K562 (cell line): Measurements from ENCODE around the gene GCNT2. TPM values are rescaled to one million over a fixed set of nuclear protein-coding genes. Genes with fewer than 3 reads are reported as not detected.

Source experiments
- ATAC-seq: fragments of 200-7000 bp; cut with Tn5 transposase; 3 replicates; pipeline ENCODE4 v1.9.1; 2020; ENCODE audit warnings: moderate library complexity
- BruUV-seq: library from RNA; stranded (reverse); fragments of 400-500 nt; replicated peaks from 2 replicates; lab custom pipeline; 2021; lab: Mats Ljungman, UMichigan
- CTCF ChIA-PET: fragments of 300-600 bp; formaldehyde crosslinking; extraction: SDS; loops from one replicate; lab custom pipeline; 2021; ENCODE audit warnings: low intra/inter-chr PET ratio; lab: Yijun Ruan, JAX
- POLR2A ChIA-PET: fragments of 300-600, 350-650 bp; sonication (Branson Sonifier 250); formaldehyde crosslinking; extraction: SDS; loops from one replicate; lab custom pipeline; 2021; ENCODE audit warnings: antibody characterized with exemption, inconsistent platforms; lab: Yijun Ruan, JAX
- DNase-seq, 4 experiments: peaks; one replicate each; pipeline versions ENCODE4 v3.0.0 to v3.0.0-alpha.2; 2011 to 2018; ENCODE audit warnings: low spot score in 3 of 4, mixed read lengths in 3 of 4; ENCODE audit errors: extremely low read depth in 1 of 4
- FAIRE-seq: peaks from 2 replicates; lab custom pipeline; 2011; peaks lifted over from hg19 to GRCh38; lab: Jason Lieb, UNC
- H2AFZ ChIP-seq: 2 replicates; pipeline ENCODE4 v1.6.0; 2011; ENCODE audit warnings: low read depth, low read length, control low read depth, inconsistent platforms
- H3K27ac ChIP-seq: fragments of 200-600 bp; 3 replicates; pipeline ENCODE4 v1.8.0; 2011; ENCODE audit warnings: low read depth, mild to moderate bottlenecking, control low read depth, inconsistent platforms, low read length, moderate library complexity, mixed read lengths; ENCODE audit errors: extremely low read depth
- H3K27me3 ChIP-seq, 2 experiments: fragments of 300-600 bp in 1 of 2; 2 replicates in 1 of 2; 3 replicates in 1 of 2; pipeline versions ENCODE4 v1.6.0 to v1.8.0; 2011; ENCODE audit warnings: inconsistent platforms in 2 of 2, low read length in 2 of 2, mild to moderate bottlenecking in 1 of 2, mixed read lengths in 1 of 2, moderate library complexity in 1 of 2; ENCODE audit not compliant: control insufficient read depth in 2 of 2, insufficient read depth in 2 of 2
- H3K36me3 ChIP-seq: fragments of 300-600 bp; 3 replicates; pipeline ENCODE4 v1.8.0; 2011; ENCODE audit warnings: mild to moderate bottlenecking, low read length, inconsistent platforms; ENCODE audit not compliant: control insufficient read depth, insufficient read depth
- H3K4me1 ChIP-seq, 2 experiments: fragments of 200-600 bp in 1 of 2; replicated peaks in 1 of 2; 2 replicates in 1 of 2; 3 replicates in 1 of 2; pipeline versions ENCODE4 v1.5.1 to v1.8.0; 2011; ENCODE audit warnings: inconsistent platforms in 2 of 2, low read length in 2 of 2, mild to moderate bottlenecking in 1 of 2, mixed read lengths in 1 of 2, moderate library complexity in 1 of 2; ENCODE audit not compliant: control insufficient read depth in 2 of 2, insufficient read depth in 2 of 2
- H3K4me2 ChIP-seq: 2 replicates; pipeline ENCODE4 v1.6.1; 2011; ENCODE audit warnings: low read length, control low read depth, inconsistent platforms, mixed read lengths; ENCODE audit not compliant: insufficient read depth
- H3K4me3 ChIP-seq: fragments of 200-600 bp; sonication (generic), shearing (Covaris generic); 2 replicates; pipeline ENCODE4 v1.5.1; 2016; ENCODE audit warnings: control low read depth, inconsistent platforms
- H3K79me2 ChIP-seq: fragments of 200-600 bp; 3 replicates; pipeline ENCODE4 v1.8.0; 2011; ENCODE audit warnings: low read length, inconsistent platforms; ENCODE audit not compliant: control insufficient read depth, insufficient read depth
- H3K9ac ChIP-seq, 2 experiments: 2 replicates each; pipeline versions ENCODE4 v1.6.0 to v1.6.1; 2011; ENCODE audit warnings: low read depth in 2 of 2, low read length in 2 of 2, control low read depth in 1 of 2, inconsistent platforms in 1 of 2, mild to moderate bottlenecking in 1 of 2, mixed read lengths in 1 of 2; ENCODE audit not compliant: insufficient read depth in 1 of 2
- H3K9me1 ChIP-seq: one replicate; pipeline ENCODE4 v1.6.0; 2011; ENCODE audit warnings: inconsistent platforms, mild to moderate bottlenecking, low read length, moderate library complexity; ENCODE audit not compliant: control insufficient read depth, insufficient read depth
- H3K9me3 ChIP-seq: replicated peaks from 2 replicates; pipeline ENCODE4 v1.5.1; 2011; ENCODE audit warnings: low read depth, low read length, inconsistent platforms; ENCODE audit not compliant: control insufficient read depth, insufficient read depth
- H4K20me1 ChIP-seq: replicated peaks from 2 replicates; pipeline ENCODE4 v1.6.1; 2011; ENCODE audit warnings: low read length, inconsistent platforms, mixed read lengths; ENCODE audit not compliant: control insufficient read depth, insufficient read depth
- ARID3B ChIP-seq: fragments of 250-450 bp; sonication (Bioruptor Pico); IDR thresholded peaks from 2 replicates; pipeline ENCODE4 v1.4.0; 2020; ENCODE audit warnings: borderline replicate concordance
- ESRRB ChIP-seq: fragments of 250-450 bp; sonication (Bioruptor Pico); IDR thresholded peaks from 2 replicates; pipeline ENCODE4 v1.5.0; 2020; ENCODE audit warnings: mild to moderate bottlenecking, moderate library complexity, borderline replicate concordance
- EWSR1 ChIP-seq: fragments of 450-650 bp; IDR thresholded peaks from 2 replicates; pipeline ENCODE4 v1.6.1; 2018; ENCODE audit warnings: borderline replicate concordance, mild to moderate bottlenecking, low read depth, moderate library complexity; ENCODE audit not compliant: partially characterized antibody
- EZH2 ChIP-seq: IDR thresholded peaks from 2 replicates; pipeline ENCODE4 v1.6.1; 2012; ENCODE audit warnings: low read depth, mild to moderate bottlenecking, inconsistent platforms, low read length, borderline replicate concordance
- JUN ChIP-seq, 2 experiments: sonication (generic) in 1 of 2; formaldehyde crosslinking in 1 of 2; IDR thresholded peaks; 2 replicates each; pipeline versions ENCODE4 v1.6.1 to v1.8.0; 2012 to 2022; ENCODE audit warnings: borderline replicate concordance in 2 of 2, mild to moderate bottlenecking in 2 of 2, improper control_type of control experiment in 1 of 2, low read depth in 1 of 2, low read length in 1 of 2, missing genetic modification reagents in 1 of 2
- MEIS2 ChIP-seq: fragments of 450-650 bp; IDR thresholded peaks from 2 replicates; pipeline ENCODE4 v1.6.1; 2014; ENCODE audit warnings: mild to moderate bottlenecking; ENCODE audit not compliant: partially characterized antibody
- OTX1 ChIP-seq: fragments of 450-650 bp; formaldehyde crosslinking; IDR thresholded peaks from 2 replicates; pipeline ENCODE4 v1.4.0; 2022; ENCODE audit warnings: mild to moderate bottlenecking
- POLR3G ChIP-seq: IDR thresholded peaks from 2 replicates; pipeline ENCODE4 v1.6.1; 2011; ENCODE audit not compliant: insufficient read length, insufficient replicate concordance; ENCODE audit errors: extremely low read depth
- ZNF134 ChIP-seq: fragments of 250-450 bp; sonication (Bioruptor Pico); conservative IDR thresholded peaks from 2 replicates; pipeline ENCODE4 v1.4.0; 2020
- WGBS: fragments of 100-300 bp; shearing (Covaris generic); methylation state at CpG from one replicate; pipeline ENCODE4 v1.1.6; 2016; ENCODE audit warnings: low coverage, mixed read lengths; ENCODE audit not compliant: insufficient coverage; ENCODE audit errors: missing lambda C conversion rate; 5-methylcytosine and 5-hydroxymethylcytosine counted together
- in situ Hi-C: fragments of 300-500 bp; cut with MboI; formaldehyde crosslinking; loops from 4 replicates; pipeline ENCODE4 v1.15.0; 2018; ENCODE audit warnings: inconsistent platforms, mixed read lengths
- intact Hi-C: fragments of 100-400 bp; cut with micrococcal nuclease; formaldehyde crosslinking; loops from 2 replicates; pipeline ENCODE4 v1.14.2; 2022
- polyA plus RNA-seq, 8 experiments: library from polyadenylated mRNA; depleted of rRNA in 4 of 8; stranded (reverse) in 5 of 8; unstranded in 3 of 8; fragments of >200 nt; fragmentation: Nextera tagmentation in 2 of 8; fragmentation: Illumina TruSeq in 1 of 8; extraction: Ambion mirVana in 2 of 8; extraction: Trizol in 1 of 8; gene quantifications; 2 replicates each; pipeline versions ENCODE4 v1.2.1 to v1.2.3, GENCODE V29; 2011 to 2014; ENCODE audit warnings: inconsistent platforms in 1 of 8, missing spikeins in 1 of 8
- total RNA-seq, 7 experiments: library from RNA; depleted of rRNA in 6 of 7; stranded (reverse); fragments of >200 nt in 6 of 7; fragmentation: Illumina TruSeq in 2 of 7; extraction: Trizol in 2 of 7; gene quantifications; 2 replicates each; pipeline versions ENCODE4 v1.2.1 to v1.2.3, GENCODE V29; 2011 to 2021; ENCODE audit warnings: low replicate concordance in 1 of 7
- TF ChIP-seq, protein P1 (sequence below): fragments of 200-800 bp; sonication (Bioruptor generic); IDR thresholded peaks from 2 replicates; pipeline ENCODE4 v1.6.1; 2016; ENCODE audit warnings: missing genetic modification characterization, missing compliant biosample characterization
- TF ChIP-seq, protein P2 (sequence below): fragments of 450-650 bp; IDR thresholded peaks from 2 replicates; pipeline ENCODE4 v1.6.1; 2018; ENCODE audit warnings: mild to moderate bottlenecking, low read depth; ENCODE audit not compliant: partially characterized antibody

The GCNT2 gene
- total and polyA plus RNA-seq, 9 of the 15 experiments (the other 6 are each of a cell fraction or from before 2014, with no cell fraction given), result 0.78 to 2.6 (median 1.6) TPM

DNA sequence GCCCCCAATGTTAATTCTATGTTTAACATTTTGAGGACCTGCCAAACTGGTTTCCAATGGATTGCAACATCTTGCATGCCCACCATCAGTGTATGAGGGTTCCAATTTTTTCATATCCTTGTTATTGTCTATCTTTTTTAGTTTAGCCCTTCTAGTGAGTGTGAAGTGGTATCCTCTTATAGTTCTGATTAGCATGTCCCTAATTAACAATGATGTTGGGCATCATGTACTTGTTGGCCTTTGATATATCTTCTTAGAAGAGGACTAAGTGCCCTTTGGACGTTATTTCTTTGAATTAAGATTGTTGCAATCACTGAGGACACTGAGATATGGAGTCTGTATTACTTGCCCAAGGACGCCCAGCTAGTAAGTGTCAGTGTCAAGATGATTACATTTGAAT lies 22.3 kb downstream of the GCNT2 start:
- no peaks in the 10 kb centered on the region for H3K4me1 ChIP-seq
- no peaks in the 10 kb centered on the region for H3K9me3 ChIP-seq
- BruUV-seq, result no TSS peak
- ATAC-seq (no peak), DNase-seq (no peak), FAIRE-seq (no peak)
- in situ Hi-C loops, result no loop called here
- H3K4me2 ChIP-seq, result no peak overlapping the region
- H3K27ac ChIP-seq, result no peak overlapping the region
- peaks cover 2 to 5% of the 10 kb centered on the region in 2 experiments; a peak in 2 of 5 replicates for H3K27me3 ChIP-seq
- CTCF ChIA-PET, result no interaction called here
- intact Hi-C loops, result no loop called here
- no peaks in the 10 kb centered on the region for H3K79me2 ChIP-seq
- H2AFZ ChIP-seq, result no peak overlapping the region
- no peak overlapping the region for H3K4me3 ChIP-seq
- 20% methylated on average over 2 of the region's 2 CpGs for WGBS
- no peaks in the 10 kb centered on the region for H4K20me1 ChIP-seq
- H3K36me3 ChIP-seq, result no peaks in the 10 kb centered on the region
- POLR2A ChIA-PET, result no interaction called here
- no peak overlapping the region for H3K9ac ChIP-seq
- no peaks in the 10 kb centered on the region for H3K9me1 ChIP-seq
- TF ChIP-seq POLR3G (no peak), EZH2 (no peak), EWSR1 (no peak), ZNF134 (CRISPR knock-in tag) (no peak), JUN (IDR thresholded peaks at IDR 0.05; ENCODE audit: borderline replicate concordance, low read depth, low read length) (no peak), JUN (CRISPR knock-in tag; IDR thresholded peaks at IDR 0.05; ENCODE audit: borderline replicate concordance) (no peak), MEIS2 (no peak), ARID3B (CRISPR knock-in tag) (no peak), OTX1 (CRISPR knock-in tag) (no peak), ESRRB (CRISPR knock-in tag) (no peak)
- TF ChIP-seq, protein P1, sequence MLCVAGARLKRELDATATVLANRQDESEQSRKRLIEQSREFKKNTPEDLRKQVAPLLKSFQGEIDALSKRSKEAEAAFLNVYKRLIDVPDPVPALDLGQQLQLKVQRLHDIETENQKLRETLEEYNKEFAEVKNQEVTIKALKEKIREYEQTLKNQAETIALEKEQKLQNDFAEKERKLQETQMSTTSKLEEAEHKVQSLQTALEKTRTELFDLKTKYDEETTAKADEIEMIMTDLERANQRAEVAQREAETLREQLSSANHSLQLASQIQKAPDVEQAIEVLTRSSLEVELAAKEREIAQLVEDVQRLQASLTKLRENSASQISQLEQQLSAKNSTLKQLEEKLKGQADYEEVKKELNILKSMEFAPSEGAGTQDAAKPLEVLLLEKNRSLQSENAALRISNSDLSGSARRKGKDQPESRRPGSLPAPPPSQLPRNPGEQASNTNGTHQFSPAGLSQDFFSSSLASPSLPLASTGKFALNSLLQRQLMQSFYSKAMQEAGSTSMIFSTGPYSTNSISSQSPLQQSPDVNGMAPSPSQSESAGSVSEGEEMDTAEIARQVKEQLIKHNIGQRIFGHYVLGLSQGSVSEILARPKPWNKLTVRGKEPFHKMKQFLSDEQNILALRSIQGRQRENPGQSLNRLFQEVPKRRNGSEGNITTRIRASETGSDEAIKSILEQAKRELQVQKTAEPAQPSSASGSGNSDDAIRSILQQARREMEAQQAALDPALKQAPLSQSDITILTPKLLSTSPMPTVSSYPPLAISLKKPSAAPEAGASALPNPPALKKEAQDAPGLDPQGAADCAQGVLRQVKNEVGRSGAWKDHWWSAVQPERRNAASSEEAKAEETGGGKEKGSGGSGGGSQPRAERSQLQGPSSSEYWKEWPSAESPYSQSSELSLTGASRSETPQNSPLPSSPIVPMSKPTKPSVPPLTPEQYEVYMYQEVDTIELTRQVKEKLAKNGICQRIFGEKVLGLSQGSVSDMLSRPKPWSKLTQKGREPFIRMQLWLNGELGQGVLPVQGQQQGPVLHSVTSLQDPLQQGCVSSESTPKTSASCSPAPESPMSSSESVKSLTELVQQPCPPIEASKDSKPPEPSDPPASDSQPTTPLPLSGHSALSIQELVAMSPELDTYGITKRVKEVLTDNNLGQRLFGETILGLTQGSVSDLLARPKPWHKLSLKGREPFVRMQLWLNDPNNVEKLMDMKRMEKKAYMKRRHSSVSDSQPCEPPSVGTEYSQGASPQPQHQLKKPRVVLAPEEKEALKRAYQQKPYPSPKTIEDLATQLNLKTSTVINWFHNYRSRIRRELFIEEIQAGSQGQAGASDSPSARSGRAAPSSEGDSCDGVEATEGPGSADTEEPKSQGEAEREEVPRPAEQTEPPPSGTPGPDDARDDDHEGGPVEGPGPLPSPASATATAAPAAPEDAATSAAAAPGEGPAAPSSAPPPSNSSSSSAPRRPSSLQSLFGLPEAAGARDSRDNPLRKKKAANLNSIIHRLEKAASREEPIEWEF (CRISPR knock-in tag), result no peak
- TF ChIP-seq, protein P2, sequence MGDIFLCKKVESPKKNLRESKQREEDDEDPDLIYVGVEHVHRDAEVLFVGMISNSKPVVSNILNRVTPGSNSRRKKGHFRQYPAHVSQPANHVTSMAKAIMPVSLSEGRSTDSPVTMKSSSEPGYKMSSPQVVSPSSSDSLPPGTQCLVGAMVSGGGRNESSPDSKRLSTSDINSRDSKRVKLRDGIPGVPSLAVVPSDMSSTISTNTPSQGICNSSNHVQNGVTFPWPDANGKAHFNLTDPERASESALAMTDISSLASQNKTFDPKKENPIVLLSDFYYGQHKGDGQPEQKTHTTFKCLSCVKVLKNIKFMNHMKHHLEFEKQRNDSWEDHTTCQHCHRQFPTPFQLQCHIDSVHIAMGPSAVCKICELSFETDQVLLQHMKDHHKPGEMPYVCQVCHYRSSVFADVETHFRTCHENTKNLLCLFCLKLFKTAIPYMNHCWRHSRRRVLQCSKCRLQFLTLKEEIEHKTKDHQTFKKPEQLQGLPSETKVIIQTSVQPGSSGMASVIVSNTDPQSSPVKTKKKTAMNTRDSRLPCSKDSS, result no peak
